ENCODE results near the gene DRD2. TPM values are rescaled to one million over a fixed set of nuclear protein-coding genes. Genes with fewer than 3 reads are reported as not detected.

Gene DRD2
- polyA plus RNA-seq, 1 donor: 0.16 TPM

DNA sequence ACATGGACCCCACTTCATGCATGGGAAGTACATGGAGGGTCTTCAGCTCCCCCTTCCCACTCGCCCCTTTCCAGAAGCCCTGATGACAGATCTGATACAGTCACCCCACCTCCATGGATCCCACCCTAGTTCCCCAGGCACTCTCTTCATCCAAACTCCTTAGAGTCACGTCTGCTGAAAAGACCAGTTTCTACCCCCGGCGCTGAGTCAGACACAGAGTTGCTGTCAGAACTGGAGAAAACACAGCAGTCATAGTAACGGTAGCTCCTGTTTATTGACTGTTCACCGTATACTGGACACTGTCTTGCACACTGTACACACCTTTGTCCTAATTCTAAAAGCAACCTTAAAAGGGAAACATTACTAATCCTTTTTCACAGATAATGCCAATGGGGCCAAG, 29.1 kb downstream of the DRD2 start:
- DNase-seq (ENCODE audit: low read depth): no peak

GRCh38 chr11:113444502-113445123, 30.6 kb downstream of the DRD2 start:
- DNase-seq (ENCODE audit: low read depth): no peak

GRCh38 chr11:113440816-113441215, 34.4 kb downstream of the DRD2 start:
- DNase-seq (ENCODE audit: low read depth): no peak

- no peak for DNase-seq (ENCODE audit: low read depth)
These were observed 38.4 kb downstream of the DRD2 start for GRCh38 chr11:113436672-113437252.

DNA sequence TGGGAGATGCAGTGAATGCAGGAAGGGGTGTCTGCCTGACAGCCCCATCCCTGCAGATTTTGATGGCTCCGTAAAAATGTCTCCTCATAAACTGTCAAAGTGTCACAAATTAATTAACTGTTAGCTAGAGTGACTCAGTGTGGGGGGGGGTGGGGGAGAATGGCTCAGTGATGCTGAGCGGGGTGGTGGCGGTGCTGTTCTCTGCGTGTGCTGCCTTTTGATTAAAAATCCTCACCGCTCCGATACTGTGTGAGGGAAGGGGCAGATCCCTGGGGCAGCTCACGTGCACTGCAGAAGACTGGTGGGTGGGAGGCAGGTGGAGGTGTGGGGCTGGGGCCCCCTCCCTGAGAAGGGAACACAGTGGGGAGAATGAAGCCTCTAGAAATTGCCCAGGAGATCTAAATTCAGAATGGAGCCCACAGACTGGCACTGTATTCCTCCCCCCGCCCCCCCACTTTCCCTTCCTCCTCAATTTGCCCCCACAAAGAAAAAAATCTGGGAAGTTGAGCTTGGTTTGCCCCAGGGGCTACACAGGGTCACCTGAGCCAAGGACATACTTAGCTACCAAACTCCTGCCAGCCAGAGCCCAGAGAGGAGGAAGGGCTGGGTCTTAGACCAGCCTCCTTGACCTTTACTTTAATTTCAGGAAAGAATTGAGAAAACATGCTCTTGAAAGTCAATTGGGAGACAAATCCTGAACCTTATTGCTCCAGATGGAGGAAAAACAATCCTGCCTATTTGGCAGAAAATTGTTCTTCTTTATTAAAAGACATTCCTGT, 39.8 kb downstream of the DRD2 start:
- DNase-seq (ENCODE audit: low read depth): no peak

GRCh38 chr11:113431746-113432145, 43.5 kb downstream of the DRD2 start:
- no peak for DNase-seq (ENCODE audit: low read depth)

GRCh38 chr11:113426686-113427085, 48.5 kb downstream of the DRD2 start:
- DNase-seq (ENCODE audit: low read depth): no peak

DNA sequence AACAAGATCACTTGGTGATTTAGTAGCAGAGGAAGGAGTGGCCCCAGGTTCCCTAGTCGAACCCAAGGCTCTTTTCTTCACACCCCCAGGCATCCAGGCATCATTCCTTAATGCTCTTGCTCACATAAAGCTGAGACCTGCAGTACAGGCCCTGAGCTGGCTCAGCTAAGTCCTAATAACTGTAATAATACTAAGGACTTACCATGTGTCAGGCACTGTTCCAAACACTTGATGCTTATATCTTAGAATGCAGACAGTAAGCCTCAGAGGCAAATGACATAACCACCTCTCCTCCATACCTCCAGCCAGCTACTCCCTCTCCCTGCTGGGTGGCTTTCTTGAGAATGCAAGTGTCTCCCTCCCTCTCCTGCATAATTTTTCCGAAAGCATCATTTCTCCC, 54.4 kb downstream of the DRD2 start:
- DNase-seq (ENCODE audit: low read depth): no peak

DNA sequence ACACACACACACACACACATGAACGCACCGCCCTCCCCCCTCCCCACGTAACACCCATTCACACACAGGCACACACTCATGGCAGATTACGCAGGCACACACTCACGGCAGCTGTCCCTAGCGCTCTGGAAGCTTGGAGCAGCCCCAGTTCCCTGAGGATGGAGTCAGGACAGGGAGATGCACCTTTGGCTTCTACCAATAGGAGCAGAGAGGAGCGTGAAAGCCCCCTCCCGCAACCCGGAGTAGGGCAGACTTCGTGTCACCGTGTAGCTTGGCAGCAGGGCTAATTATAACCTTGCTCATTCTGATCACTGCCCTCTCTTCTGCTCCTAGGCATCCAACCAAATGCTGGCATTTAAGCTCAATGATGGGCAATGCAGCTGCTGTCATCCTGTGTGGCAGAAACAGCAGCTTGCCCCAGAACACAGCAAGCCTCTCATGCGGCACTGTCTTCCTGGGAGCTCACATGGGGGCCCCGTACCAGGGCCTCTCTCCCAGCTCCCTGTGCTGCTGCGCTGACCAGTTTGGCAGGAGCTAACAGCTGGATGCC, 55.7 kb downstream of the DRD2 start:
- no peak for DNase-seq (ENCODE audit: low read depth)

DNA sequence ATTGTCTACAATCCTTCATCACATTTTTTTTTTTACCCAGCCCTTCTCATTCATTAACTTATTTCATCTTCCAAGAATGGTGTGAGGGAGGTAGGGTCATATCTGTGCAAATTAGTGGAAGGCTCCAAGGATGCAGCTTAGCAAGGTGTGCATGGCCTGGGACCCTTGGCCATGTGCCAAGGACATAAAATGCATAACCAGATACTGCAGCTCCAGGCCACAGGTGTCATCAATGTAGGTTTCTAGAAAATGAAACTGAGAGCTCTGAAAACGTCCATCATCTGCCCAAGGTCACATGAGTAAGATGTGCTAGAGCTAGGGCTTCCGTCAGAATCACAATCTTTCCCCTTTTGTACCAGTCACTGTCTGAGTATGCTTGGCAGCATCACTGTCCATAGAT, 57.8 kb downstream of the DRD2 start:
- no peak for DNase-seq (ENCODE audit: low read depth)

GRCh38 chr11:113415343-113415742, 59.9 kb downstream of the DRD2 start:
- DNase-seq (ENCODE audit: low read depth): no peak

DNA sequence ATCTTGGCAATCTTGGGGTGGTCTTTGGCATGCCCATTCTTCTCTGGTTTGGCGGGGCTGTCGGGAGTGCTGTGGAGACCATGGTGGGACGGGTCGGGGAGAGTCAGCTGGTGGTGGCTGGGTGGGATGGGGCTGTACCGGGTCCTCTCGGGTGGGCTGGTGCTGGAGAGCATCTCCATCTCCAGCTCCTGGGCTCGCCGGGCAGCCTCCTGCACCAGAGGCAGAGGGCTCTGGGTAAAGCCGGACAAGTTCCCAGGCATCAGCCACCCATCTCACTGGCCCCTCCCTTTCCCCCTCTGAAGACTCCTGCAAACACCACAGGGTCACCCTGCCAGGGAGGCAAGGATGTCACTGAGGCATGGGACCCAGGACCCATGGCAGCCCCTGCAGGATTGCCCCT, 62.5 kb downstream of the DRD2 start:
- no peak for DNase-seq (ENCODE audit: low read depth)

GRCh38 chr11:113411536-113411935, 63.7 kb downstream of the DRD2 start:
- no peak for DNase-seq (ENCODE audit: low read depth)

DNA sequence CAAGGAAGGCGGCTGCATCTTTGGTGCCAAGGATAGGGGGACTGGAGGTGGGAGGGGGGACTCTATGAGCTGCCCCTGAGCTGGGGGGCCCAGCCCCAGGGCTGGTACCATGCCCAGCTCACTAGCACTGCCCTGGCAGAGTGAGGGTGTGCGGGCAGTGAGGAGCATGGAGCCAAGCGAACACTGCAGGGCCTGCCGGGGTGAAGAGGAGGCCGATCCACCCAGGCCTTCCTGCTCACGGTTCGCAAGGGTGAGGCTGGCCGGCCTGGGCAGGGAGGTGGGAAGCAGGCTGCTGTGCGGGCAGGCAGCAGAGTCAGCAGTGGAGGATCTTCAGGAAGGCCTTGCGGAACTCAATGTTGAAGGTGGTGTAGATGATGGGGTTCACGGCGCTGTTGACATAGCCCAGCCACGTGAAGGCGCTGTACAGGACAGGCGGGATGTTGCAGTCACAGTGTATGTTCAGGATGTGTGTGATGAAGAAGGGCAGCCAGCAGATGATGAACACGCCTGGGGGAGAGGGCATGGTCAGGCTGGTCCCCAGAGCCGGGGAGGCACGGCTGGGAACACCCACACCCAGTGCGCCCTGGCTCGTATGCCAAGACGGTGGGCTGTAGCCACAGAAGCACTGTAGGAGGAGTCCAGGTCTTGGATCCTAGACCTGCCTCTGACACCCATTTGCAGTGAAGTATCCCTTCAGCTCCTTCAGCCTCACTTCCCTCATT, 64.6 kb downstream of the DRD2 start:
- no peak for DNase-seq (ENCODE audit: low read depth)

GRCh38 chr11:113409526-113409925, 65.7 kb downstream of the DRD2 start:
- DNase-seq (ENCODE audit: low read depth): no peak

- DNase-seq (ENCODE audit: low read depth): no peak
These were observed 66.3 kb downstream of the DRD2 start for GRCh38 chr11:113408887-113409286.

GRCh38 chr11:113408206-113408605, 67.0 kb downstream of the DRD2 start:
- no peak for DNase-seq (ENCODE audit: low read depth)

DNA sequence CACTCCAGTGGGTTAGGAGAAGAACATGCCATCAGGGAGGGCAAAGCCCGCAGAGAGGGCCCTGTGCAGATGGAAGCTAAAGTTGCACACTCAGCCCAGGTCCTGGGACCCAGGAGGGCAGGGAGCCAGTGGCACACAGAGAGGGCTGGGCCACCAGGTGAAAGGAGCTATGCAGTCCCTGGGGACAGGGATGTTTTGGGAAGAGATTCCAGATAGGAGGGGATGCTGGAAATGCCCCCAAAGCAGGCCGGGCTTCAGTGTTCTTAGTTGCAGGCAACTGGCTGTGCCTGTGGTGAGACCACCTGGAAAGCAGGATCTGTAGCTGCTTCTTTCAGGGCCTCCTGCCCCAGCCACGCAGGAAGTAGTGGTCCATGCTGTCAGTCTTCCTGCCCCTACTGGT, 68.0 kb downstream of the DRD2 start:
- DNase-seq (ENCODE audit: low read depth): no peak

DNA sequence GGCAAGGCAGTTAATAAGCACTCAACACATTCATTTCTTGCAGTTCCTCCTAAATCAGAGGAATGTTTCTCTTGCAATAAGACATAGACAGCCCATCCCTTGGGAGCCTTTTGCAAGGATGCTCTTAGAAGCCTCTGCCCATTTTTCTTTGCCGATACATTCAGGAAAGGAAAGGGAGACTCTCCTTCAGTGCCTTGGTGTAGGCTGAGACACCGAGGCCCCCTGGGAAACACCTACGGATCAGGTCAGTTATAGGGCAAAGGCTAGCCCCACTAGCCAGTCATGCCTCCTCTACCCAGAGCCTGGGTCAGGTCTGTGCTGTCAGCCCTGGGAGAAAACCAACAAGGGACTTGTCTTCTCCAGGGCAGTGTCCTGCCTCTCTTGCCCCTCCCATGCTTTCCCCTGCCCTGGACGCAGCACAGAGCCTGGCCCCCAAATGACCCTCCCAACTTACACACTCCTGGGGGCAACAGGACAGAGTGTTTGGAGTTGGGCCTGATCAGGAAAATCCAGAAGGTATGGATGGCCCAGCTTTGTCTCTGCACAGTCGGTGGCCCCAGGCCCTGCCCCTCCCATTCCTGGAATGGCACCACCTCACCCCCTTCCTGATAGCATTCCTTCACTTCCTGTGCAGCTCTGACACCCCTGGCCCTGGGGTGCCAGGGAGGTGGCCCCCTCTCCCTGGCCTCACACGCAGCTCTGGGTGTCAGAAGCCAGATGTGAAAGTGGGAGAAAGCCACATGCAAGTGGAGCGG, 69.3 kb downstream of the DRD2 start:
- DNase-seq (ENCODE audit: low read depth): no peak

DNA sequence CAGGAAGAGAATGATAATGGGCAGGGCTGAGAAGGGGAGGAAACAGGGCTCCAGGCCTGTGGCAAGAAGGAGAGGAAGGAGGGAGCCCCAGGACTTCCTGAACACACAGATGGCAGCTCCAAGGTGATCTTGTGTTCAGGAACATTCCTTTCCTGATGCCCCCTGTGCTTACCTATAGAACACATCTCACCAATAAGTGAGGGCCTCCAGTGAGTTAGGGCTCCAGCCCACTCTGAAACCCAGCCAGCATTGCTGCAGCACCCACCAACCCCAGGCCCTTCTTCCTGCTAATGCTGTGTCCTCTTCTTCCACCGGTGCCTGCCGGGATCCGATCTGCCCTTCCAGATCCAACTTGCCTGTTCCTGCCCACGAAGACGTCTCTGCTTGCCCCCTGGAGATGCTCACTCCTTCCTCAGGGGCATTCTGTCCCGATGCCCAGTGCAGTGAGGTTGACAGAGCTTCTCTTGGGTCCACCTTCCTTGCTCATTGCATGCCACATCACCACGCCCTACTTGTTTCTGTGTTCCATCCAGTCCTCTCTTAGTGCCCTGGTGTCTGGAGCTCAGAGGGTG, 70.3 kb downstream of the DRD2 start:
- no peak for DNase-seq (ENCODE audit: low read depth)

DNA sequence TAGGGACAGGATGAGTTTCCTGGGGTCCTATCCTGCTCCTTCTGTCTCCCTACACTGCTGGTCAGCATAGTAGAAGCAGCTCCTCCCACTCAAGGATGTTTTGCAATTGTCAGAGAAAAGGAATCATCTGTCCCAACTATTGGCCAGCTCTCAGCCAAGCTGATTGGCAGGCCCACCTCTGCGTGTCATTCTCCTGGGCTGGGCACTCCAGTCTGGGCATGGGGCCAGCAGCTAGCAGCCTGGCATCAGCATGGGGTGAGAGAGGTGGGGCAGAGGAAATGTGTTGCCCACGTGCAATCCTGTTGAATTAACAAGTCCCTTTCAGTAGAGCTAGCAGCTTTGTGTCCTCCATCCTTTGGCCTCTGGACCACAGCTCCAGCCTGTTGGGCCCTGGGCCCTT, 73.5 kb downstream of the DRD2 start:
- DNase-seq (ENCODE audit: low read depth): no peak
